HepG2 (cell line): ENCODE data around the gene GRIN2C. TPM values are rescaled to one million over a fixed set of nuclear protein-coding genes. Genes with fewer than 3 reads are reported as not detected.

ENCODE experiments used
- CREB1 ChIP-seq, 2 experiments: fragments of 450-650 bp in 1 of 2; IDR thresholded peaks; 2 replicates each; pipeline ENCODE4 v1.6.1; 2016 to 2017; ENCODE audit warnings: control low read depth in 1 of 2, mild to moderate bottlenecking in 1 of 2, missing compliant biosample characterization in 1 of 2, missing genetic modification characterization in 1 of 2
- KLF13 ChIP-seq: sonication (generic); formaldehyde crosslinking; IDR thresholded peaks from 2 replicates; pipeline ENCODE4 v1.4.0; 2020; ENCODE audit warnings: mild to moderate bottlenecking, missing genetic modification reagents
- NFRKB ChIP-seq: fragments of 450-650 bp; IDR thresholded peaks from 2 replicates; pipeline ENCODE4 v1.6.1; 2017
- RAD51 ChIP-seq: fragments of 450-650 bp; IDR thresholded peaks from 2 replicates; pipeline ENCODE4 v1.6.1; 2016; ENCODE audit warnings: borderline replicate concordance
- RELA ChIP-seq: sonication (generic); formaldehyde crosslinking; IDR thresholded peaks from 2 replicates; pipeline ENCODE4 v1.4.0; 2020; ENCODE audit warnings: missing genetic modification reagents
- RXRB ChIP-seq: IDR thresholded peaks from 2 replicates; pipeline ENCODE4 v1.6.1; 2016; ENCODE audit warnings: borderline replicate concordance, missing genetic modification reagents, missing compliant biosample characterization
- SP140L ChIP-seq: sonication (generic); formaldehyde crosslinking; IDR thresholded peaks from 2 replicates; pipeline ENCODE4 v1.4.0; 2020; ENCODE audit warnings: missing genetic modification reagents, borderline replicate concordance
- SRY ChIP-seq: sonication (generic); formaldehyde crosslinking; IDR thresholded peaks from 2 replicates; pipeline ENCODE4 v1.8.0; 2022; ENCODE audit warnings: mild to moderate bottlenecking, missing genetic modification reagents
- ZIK1 ChIP-seq: sonication (generic); formaldehyde crosslinking; IDR thresholded peaks from 2 replicates; pipeline ENCODE4 v1.5.0; 2020; ENCODE audit warnings: mild to moderate bottlenecking, low read depth, missing genetic modification reagents, borderline replicate concordance
- ZMYM2 ChIP-seq: sonication (generic); formaldehyde crosslinking; IDR thresholded peaks from 2 replicates; pipeline ENCODE4 v1.8.0; 2022; ENCODE audit warnings: mild to moderate bottlenecking, missing genetic modification reagents
- ZNF570 ChIP-seq: sonication (generic); formaldehyde crosslinking; IDR thresholded peaks from 2 replicates; pipeline ENCODE4 v1.4.0; 2020; ENCODE audit warnings: mild to moderate bottlenecking, missing genetic modification reagents, borderline replicate concordance
- ZNF674 ChIP-seq: sonication (generic); formaldehyde crosslinking; IDR thresholded peaks from 2 replicates; pipeline ENCODE4 v1.5.0; 2020; ENCODE audit warnings: low read depth, mild to moderate bottlenecking, missing genetic modification reagents
- polyA plus RNA-seq, 8 experiments: library from polyadenylated mRNA; depleted of rRNA in 3 of 8; stranded (reverse) in 7 of 8; unstranded in 1 of 8; fragments of >200 nt; fragmentation: Illumina TruSeq in 4 of 8; extraction: Trizol in 4 of 8; gene quantifications; 2 replicates each; pipeline versions ENCODE4 v1.2.1 to v1.2.3, GENCODE V29; 2011 to 2016; ENCODE audit warnings: low read depth in 4 of 8, missing spikeins in 1 of 8, mixed read lengths in 1 of 8; ENCODE audit not compliant: insufficient read depth in 1 of 8
- total RNA-seq, 5 experiments: library from RNA; depleted of rRNA; stranded (reverse); fragments of >200 nt; fragmentation: Illumina TruSeq; extraction: Trizol; gene quantifications; 2 replicates each; pipeline ENCODE4 v1.2.3, GENCODE V29; 2016; ENCODE audit warnings: low read depth in 1 of 5
- TF ChIP-seq, protein P1 (sequence below): sonication (generic); formaldehyde crosslinking; IDR thresholded peaks from one replicate; pipeline ENCODE4 v1.5.1; 2020; ENCODE audit warnings: mild to moderate bottlenecking, missing genetic modification reagents; ENCODE audit errors: not compliant biosample characterization
- TF ChIP-seq, protein P2 (sequence below): sonication (generic); formaldehyde crosslinking; IDR thresholded peaks from 2 replicates; pipeline ENCODE4 v1.5.0; 2020; ENCODE audit warnings: mild to moderate bottlenecking, low read depth, missing genetic modification reagents, borderline replicate concordance
- TF ChIP-seq, protein P3 (sequence below): sonication (generic); formaldehyde crosslinking; IDR thresholded peaks from 2 replicates; pipeline ENCODE4 v1.4.0; 2020; ENCODE audit warnings: missing genetic modification reagents, borderline replicate concordance

The GRIN2C gene
- total and polyA plus RNA-seq, 2 of the 13 experiments (the other 11 are each of a cell fraction or from before 2014, with no cell fraction given) = 0.03 to 0.11 TPM

DNA sequence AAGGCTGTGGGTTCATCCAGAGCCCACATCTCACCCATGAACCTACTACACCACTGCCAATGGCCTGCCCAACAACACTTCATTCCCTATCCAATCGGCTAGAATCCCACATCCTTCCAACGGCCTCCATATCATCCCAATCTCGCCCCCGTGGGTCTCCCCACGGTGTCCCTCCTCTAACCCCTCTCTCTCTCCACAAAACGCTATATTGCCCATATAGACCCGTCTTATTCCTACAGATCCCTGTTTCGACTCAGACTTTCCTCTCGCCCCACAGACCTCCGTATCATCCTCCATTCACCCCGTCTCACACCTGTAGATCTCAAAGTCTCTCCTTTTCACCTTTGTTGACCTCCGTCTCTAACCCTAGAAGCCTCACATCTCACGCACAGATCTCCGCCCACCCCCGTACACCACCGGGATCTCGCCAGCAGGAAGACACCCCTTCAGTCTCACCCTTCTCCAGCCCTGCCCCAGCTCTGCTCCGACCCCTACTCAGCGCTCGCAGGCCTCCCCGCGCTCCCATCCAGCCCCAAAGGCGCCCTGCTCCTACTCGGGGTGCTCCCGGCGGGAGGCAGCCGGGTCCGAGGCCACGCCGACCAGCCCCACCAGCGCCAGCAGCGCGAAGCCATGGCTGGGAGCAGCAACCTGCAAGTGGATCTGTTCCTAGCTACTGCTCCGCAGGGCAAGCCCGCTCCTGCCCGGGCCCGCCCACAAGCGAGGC, 12.8 kb upstream of the GRIN2C start, which contains the start of gene FDXR (continued):
- TF ChIP-seq SP140L (CRISPR knock-in tag) = no peak
- no peak for TF ChIP-seq ZNF570 (CRISPR knock-in tag)
- TF ChIP-seq RELA (CRISPR knock-in tag) = peak; percentile 89
- no peak for TF ChIP-seq ZNF674 (CRISPR knock-in tag)
- no peak for TF ChIP-seq RAD51
- peak; percentile 75; the same call in 1 of the 2 replicates for TF ChIP-seq KLF13 (CRISPR knock-in tag)
- peak; percentile 52; the same call in 1 of the 2 replicates for TF ChIP-seq RXRB (CRISPR knock-in tag)
- TF ChIP-seq, protein P1, sequence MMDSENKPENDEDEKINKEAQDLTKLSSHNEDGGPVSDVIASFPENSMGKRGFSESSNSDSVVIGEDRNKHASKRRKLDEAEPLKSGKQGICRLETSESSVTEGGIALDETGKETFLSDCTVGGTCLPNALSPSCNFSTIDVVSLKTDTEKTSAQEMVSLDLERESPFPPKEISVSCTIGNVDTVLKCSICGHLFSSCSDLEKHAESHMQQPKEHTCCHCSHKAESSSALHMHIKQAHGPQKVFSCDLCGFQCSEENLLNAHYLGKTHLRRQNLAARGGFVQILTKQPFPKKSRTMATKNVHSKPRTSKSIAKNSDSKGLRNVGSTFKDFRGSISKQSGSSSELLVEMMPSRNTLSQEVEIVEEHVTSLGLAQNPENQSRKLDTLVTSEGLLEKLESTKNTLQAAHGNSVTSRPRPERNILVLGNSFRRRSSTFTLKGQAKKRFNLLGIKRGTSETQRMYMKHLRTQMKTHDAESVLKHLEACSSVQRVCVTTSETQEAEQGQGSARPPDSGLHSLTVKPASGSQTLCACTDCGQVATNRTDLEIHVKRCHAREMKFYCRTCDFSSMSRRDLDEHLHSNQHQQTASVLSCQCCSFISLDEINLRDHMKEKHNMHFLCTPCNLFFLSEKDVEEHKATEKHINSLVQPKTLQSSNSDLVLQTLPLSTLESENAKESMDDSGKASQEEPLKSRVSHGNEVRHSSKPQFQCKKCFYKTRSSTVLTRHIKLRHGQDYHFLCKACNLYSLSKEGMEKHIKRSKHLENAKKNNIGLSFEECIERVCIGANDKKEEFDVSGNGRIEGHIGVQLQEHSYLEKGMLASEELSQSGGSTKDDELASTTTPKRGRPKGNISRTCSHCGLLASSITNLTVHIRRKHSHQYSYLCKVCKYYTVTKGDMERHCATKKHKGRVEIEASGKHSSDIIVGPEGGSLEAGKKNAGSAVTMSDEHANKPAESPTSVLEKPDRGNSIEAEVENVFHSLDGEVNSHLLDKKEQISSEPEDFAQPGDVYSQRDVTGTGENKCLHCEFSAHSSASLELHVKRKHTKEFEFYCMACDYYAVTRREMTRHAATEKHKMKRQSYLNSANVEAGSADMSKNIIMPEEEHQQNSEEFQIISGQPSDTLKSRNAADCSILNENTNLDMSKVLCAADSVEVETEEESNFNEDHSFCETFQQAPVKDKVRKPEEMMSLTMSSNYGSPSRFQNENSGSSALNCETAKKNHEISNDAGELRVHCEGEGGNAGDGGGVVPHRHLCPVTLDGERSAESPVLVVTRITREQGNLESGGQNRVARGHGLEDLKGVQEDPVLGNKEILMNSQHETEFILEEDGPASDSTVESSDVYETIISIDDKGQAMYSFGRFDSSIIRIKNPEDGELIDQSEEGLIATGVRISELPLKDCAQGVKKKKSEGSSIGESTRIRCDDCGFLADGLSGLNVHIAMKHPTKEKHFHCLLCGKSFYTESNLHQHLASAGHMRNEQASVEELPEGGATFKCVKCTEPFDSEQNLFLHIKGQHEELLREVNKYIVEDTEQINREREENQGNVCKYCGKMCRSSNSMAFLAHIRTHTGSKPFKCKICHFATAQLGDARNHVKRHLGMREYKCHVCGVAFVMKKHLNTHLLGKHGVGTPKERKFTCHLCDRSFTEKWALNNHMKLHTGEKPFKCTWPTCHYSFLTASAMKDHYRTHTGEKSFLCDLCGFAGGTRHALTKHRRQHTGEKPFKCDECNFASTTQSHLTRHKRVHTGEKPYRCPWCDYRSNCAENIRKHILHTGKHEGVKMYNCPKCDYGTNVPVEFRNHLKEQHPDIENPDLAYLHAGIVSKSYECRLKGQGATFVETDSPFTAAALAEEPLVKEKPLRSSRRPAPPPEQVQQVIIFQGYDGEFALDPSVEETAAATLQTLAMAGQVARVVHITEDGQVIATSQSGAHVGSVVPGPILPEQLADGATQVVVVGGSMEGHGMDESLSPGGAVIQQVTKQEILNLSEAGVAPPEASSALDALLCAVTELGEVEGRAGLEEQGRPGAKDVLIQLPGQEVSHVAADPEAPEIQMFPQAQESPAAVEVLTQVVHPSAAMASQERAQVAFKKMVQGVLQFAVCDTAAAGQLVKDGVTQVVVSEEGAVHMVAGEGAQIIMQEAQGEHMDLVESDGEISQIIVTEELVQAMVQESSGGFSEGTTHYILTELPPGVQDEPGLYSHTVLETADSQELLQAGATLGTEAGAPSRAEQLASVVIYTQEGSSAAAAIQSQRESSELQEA (CRISPR knock-in tag) = peak; percentile 94
- 0 out of 2 replicates have a peak, but pooled peaks have one; percentile 32 for TF ChIP-seq SRY (CRISPR knock-in tag)
- TF ChIP-seq ZIK1 = 0 out of 2 replicates have a peak, but pooled peaks have one; percentile 70
- TF ChIP-seq ZMYM2 = no peak
- no peak for TF ChIP-seq CREB1 (IDR thresholded peaks at IDR 0.05)
- no peak for TF ChIP-seq CREB1 (CRISPR knock-in tag; IDR thresholded peaks at IDR 0.05)
- TF ChIP-seq, protein P2, sequence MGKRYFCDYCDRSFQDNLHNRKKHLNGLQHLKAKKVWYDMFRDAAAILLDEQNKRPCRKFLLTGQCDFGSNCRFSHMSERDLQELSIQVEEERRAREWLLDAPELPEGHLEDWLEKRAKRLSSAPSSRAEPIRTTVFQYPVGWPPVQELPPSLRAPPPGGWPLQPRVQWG (CRISPR knock-in tag) = no peak
- TF ChIP-seq, protein P3, sequence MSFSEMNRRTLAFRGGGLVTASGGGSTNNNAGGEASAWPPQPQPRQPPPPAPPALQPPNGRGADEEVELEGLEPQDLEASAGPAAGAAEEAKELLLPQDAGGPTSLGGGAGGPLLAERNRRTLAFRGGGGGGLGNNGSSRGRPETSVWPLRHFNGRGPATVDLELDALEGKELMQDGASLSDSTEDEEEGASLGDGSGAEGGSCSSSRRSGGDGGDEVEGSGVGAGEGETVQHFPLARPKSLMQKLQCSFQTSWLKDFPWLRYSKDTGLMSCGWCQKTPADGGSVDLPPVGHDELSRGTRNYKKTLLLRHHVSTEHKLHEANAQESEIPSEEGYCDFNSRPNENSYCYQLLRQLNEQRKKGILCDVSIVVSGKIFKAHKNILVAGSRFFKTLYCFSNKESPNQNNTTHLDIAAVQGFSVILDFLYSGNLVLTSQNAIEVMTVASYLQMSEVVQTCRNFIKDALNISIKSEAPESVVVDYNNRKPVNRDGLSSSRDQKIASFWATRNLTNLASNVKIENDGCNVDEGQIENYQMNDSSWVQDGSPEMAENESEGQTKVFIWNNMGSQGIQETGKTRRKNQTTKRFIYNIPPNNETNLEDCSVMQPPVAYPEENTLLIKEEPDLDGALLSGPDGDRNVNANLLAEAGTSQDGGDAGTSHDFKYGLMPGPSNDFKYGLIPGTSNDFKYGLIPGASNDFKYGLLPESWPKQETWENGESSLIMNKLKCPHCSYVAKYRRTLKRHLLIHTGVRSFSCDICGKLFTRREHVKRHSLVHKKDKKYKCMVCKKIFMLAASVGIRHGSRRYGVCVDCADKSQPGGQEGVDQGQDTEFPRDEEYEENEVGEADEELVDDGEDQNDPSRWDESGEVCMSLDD = peak; percentile 73; the same call in 1 of the 2 replicates
- no peak for TF ChIP-seq NFRKB
